BJ (cell line): ENCODE measurements around the gene DAPP1. TPM values are rescaled to one million over a fixed set of nuclear protein-coding genes. Genes with fewer than 3 reads are reported as not detected.

Experiments used
- CTCF ChIA-PET: fragments of 350-600 bp; formaldehyde crosslinking; extraction: SDS; loops from one replicate; lab custom pipeline; 2021; ENCODE audit warnings: antibody characterized with exemption, inconsistent platforms; lab: Yijun Ruan, JAX
- POLR2A ChIA-PET: fragments of 300-600 bp; sonication (Branson Sonifier 250); formaldehyde crosslinking; extraction: SDS; loops from one replicate; lab custom pipeline; 2021; ENCODE audit warnings: antibody characterized with exemption; lab: Charles Lee
- DNase-seq: peaks from one replicate; pipeline ENCODE4 v3.0.0-alpha.2; 2011; ENCODE audit warnings: low read depth
- H3K27me3 ChIP-seq: 2 replicates; pipeline ENCODE4 v1.6.0; 2011; ENCODE audit warnings: low read length; ENCODE audit not compliant: control insufficient read depth, insufficient read depth
- H3K36me3 ChIP-seq: 2 replicates; pipeline ENCODE4 v1.5.1; 2011; ENCODE audit warnings: low read length; ENCODE audit not compliant: control insufficient read depth, insufficient read depth
- H3K4me3 ChIP-seq: 2 replicates; pipeline ENCODE4 v1.5.1; 2011; ENCODE audit warnings: low read depth, mild to moderate bottlenecking, control low read depth, low read length
- polyA plus RNA-seq: library from polyadenylated mRNA; depleted of rRNA; stranded (reverse); fragments of >200 nt; gene quantifications from 2 replicates; pipeline ENCODE4 v1.2.3, GENCODE V29; 2011
- TF ChIP-seq, protein P1 (sequence below): IDR thresholded peaks from 2 replicates; pipeline ENCODE4 v1.5.1; 2011; ENCODE audit warnings: low read depth, mild to moderate bottlenecking, control low read depth, inconsistent platforms, low read length, moderate library complexity; ENCODE audit not compliant: insufficient read depth

Gene DAPP1
- polyA plus RNA-seq, 1 experiment = not detected

DNA sequence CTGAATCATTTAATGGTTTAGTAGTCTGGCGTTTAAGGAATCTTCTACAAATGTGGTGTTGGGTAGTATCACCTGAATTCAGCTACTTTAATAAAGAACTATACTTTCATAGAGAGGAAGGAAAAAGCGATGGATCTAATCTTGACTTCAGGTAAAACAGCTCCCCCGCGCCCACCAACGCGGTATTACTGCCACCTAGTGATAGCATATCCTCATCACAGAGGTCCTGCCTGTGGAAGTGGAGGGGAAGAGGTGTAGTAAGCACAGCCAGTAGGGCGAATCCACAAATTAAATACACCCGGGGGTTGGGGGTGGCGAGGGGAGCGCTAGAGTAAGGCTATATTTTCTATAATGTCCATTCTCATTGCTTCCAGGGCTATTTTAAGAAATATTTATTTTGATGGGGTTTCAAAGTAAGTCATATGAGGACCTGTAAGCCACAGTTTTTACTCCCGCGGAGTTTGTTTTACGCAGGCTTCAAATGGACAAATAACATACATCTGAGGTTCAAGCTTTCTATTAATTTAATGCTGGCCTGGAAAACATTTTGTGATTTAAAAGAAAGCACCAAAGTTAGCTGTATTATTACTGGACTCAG, 8.3 kb upstream of the DAPP1 start:
- Histone ChIP-seq H3K27me3 (peaks cover 1% of the 10 kb centered on the region; the same call in 1 of the 2 replicates), H3K36me3 (no peaks in the 10 kb centered on the region), H3K4me3 (no peak overlapping the region)
- ChIA-PET POLR2A (no interaction called here), CTCF (interaction anchor here (1.0 to 2.2 kb wide), 10 partner anchors 9 to 248 kb away, joined by 3 to 19 read pairs (median 4); partner anchors contain the start of gene TRMT10A)
- TF ChIP-seq, protein P1, sequence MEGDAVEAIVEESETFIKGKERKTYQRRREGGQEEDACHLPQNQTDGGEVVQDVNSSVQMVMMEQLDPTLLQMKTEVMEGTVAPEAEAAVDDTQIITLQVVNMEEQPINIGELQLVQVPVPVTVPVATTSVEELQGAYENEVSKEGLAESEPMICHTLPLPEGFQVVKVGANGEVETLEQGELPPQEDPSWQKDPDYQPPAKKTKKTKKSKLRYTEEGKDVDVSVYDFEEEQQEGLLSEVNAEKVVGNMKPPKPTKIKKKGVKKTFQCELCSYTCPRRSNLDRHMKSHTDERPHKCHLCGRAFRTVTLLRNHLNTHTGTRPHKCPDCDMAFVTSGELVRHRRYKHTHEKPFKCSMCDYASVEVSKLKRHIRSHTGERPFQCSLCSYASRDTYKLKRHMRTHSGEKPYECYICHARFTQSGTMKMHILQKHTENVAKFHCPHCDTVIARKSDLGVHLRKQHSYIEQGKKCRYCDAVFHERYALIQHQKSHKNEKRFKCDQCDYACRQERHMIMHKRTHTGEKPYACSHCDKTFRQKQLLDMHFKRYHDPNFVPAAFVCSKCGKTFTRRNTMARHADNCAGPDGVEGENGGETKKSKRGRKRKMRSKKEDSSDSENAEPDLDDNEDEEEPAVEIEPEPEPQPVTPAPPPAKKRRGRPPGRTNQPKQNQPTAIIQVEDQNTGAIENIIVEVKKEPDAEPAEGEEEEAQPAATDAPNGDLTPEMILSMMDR = peak; percentile 49
- no peak for DNase-seq

DNA sequence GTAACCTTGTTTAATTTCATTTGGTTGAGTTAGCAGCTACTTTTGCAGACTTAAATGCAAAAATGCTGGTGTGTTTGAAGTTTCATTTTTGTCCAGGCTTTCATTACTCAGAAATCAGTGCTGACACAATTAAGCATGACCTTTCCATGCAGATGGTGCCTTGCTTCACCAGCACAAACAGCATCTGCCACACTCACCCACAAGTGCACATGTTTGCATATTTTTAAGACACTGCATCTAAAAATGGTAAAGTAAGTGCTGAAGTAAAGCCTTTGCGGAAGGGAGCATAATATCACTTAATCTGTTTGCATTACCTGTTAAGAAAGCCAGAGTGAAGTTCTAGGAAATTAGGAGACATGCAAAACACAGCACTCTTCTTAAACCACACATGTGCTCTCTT, 7.3 kb upstream of the DAPP1 start:
- POLR2A ChIA-PET = no interaction called here
- CTCF ChIA-PET = interaction anchor here (1.2 to 2.2 kb wide), 5 partner anchors 11 to 249 kb away, joined by 3 to 19 read pairs (median 6); partner anchors contain the start of gene TRMT10A
- no peaks in the 10 kb centered on the region for H3K36me3 ChIP-seq
- DNase-seq = no peak
- H3K4me3 ChIP-seq = no peak overlapping the region
- TF ChIP-seq, protein P1 = no peak
- peaks cover 1% of the 10 kb centered on the region; the same call in 1 of the 2 replicates for H3K27me3 ChIP-seq

DNA sequence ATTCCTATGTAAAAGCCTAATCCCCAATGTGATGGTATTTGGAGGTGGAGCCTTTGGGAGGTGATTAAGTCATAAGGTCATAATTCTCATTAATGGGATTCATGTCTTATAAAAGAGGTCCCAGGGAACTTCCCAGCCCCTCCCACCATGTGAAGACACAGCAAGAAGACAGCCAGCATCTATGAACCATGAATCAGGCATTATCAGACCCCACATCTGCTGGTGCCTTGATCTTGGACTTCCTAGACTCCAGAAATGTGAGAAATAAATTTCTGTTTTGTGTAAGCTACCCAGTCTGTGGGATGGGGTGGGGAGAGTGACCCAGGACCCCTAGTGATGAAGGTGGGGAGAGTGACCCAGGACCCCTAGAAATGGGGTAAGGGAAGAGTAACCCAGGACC, 6.1 kb upstream of the DAPP1 start:
- H3K36me3 ChIP-seq = no peaks in the 10 kb centered on the region
- no peak overlapping the region for H3K4me3 ChIP-seq
- ChIA-PET POLR2A (no interaction called here), CTCF (interaction anchor here (1.5 to 1.8 kb wide), 2 partner anchors 11 to 138 kb away, joined by 4 to 9 read pairs; no protein-coding TSS in a partner anchor)
- H3K27me3 ChIP-seq = no peaks in the 10 kb centered on the region
- TF ChIP-seq, protein P1 = no peak
- DNase-seq = no peak

DNA sequence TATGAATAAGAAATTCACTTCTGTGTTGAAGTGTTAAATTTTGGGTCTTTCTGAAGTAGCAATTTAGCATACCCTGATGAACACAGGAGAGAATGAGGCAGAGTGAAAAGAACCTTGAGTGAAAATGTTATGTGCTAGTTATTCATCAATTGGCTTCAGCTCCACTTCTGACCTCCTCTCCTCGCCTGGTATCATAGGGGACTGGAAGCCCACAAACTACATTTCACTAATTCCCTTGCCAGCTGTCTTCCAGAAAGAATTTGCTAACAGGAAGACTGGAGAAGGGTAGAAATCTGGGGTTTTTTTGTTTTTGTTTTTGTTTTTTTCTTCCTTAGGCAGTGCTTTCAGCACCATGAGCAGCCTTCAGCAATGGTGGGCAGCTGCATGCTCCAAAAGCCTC, 5.5 kb upstream of the DAPP1 start:
- DNase-seq = no peak
- TF ChIP-seq, protein P1 = no peak
- H3K27me3 ChIP-seq = no peaks in the 10 kb centered on the region
- POLR2A ChIA-PET = no interaction called here
- no peak overlapping the region for H3K4me3 ChIP-seq
- H3K36me3 ChIP-seq = no peaks in the 10 kb centered on the region
- CTCF ChIA-PET = interaction anchor here (0.6 to 1.8 kb wide), 12 partner anchors 8 to 249 kb away, joined by 3 to 9 read pairs (median 3); partner anchors contain the start of gene LAMTOR3

DNA sequence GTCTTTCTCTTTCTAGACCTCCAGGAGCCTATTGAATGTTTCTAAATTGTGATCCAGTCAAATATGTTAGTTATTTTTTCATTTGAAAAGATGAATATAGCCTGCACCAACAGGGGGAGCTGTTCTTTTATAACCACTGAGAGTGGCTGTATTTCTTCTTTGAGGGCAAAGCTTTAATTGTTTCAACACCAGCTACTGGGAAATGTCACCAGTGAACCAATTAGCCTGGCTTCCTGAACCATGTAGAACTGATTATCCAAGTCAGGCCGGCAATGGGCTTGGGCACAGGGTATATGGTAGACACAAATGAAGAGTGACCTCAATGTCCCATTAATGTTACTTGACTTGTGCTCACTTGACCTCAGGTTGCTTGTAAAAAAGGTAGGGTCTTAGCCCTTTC, 4.8 kb upstream of the DAPP1 start:
- ChIA-PET CTCF (interaction anchor here (0.6 to 1.8 kb wide), 13 partner anchors 9 to 251 kb away, joined by 3 to 9 read pairs (median 3); partner anchors contain the start of gene LAMTOR3), POLR2A (no interaction called here)
- peaks cover 1% of the 10 kb centered on the region; the same call in 1 of the 2 replicates for H3K27me3 ChIP-seq
- TF ChIP-seq, protein P1 = peak; percentile 48
- no peaks in the 10 kb centered on the region for H3K36me3 ChIP-seq
- no peak overlapping the region for H3K4me3 ChIP-seq
- no peak for DNase-seq
